Nephron (organoid): Measurements from ENCODE around the gene FNIP1.

ENCODE experiments used
- H3K27ac Mint-ChIP-seq, 3 experiments: 2 replicates each; pipeline ENCODE4 v1.8.0; 2020; ENCODE audit warnings: mixed read lengths in 3 of 3, mild to moderate bottlenecking in 2 of 3, moderate library complexity in 1 of 3
- H3K27me3 Mint-ChIP-seq: 2 replicates; pipeline ENCODE4 v1.8.0; 2021; ENCODE audit warnings: low read depth, mild to moderate bottlenecking, moderate library complexity, mixed read lengths
- H3K36me3 Mint-ChIP-seq: 2 replicates; pipeline ENCODE4 v1.8.0; 2020; ENCODE audit warnings: low read depth, mixed read lengths
- H3K4me1 Mint-ChIP-seq: 2 replicates; pipeline ENCODE4 v1.8.0; 2020; ENCODE audit warnings: mixed read lengths
- H3K4me3 Mint-ChIP-seq, 3 experiments: 2 replicates each; pipeline ENCODE4 v1.8.0; 2020; ENCODE audit warnings: mild to moderate bottlenecking in 3 of 3, mixed read lengths in 3 of 3, moderate library complexity in 2 of 3
- H3K9me3 Mint-ChIP-seq: 2 replicates; pipeline ENCODE4 v1.8.0; 2020; ENCODE audit warnings: mixed read lengths
- CTCF ChIP-seq, 3 experiments: fragments of 200-600 bp; sonication (generic); IDR thresholded peaks; one replicate each; pipeline ENCODE4 v1.5.0; 2021; ENCODE audit warnings: antibody characterized with exemption in 3 of 3; ENCODE audit not compliant: unreplicated experiment in 3 of 3

The FNIP1 gene

GRCh38 chr5:131659841-131660240 is 137.0 kb downstream of the FNIP1 start:
- Mint-ChIP-seq H3K9me3 (no peaks in the 10 kb centered on the region), H3K4me3 (no peak overlapping the region), H3K4me1 (no peaks in the 10 kb centered on the region), H3K36me3 (peaks cover 59% of the 10 kb centered on the region), H3K27me3 (no peaks in the 10 kb centered on the region), H3K27ac (no peak overlapping the region)
- no peak for TF ChIP-seq CTCF (IDR thresholded peaks at IDR 0.05; ENCODE audit: unreplicated experiment in 3 of 3)

- H3K36me3 Mint-ChIP-seq = peaks cover 62% of the 10 kb centered on the region
- H3K4me1 Mint-ChIP-seq = no peaks in the 10 kb centered on the region
- no peak for TF ChIP-seq CTCF (IDR thresholded peaks at IDR 0.05; ENCODE audit: unreplicated experiment in 3 of 3)
- no peak overlapping the region for H3K27ac Mint-ChIP-seq
- no peaks in the 10 kb centered on the region for H3K27me3 Mint-ChIP-seq
- H3K4me3 Mint-ChIP-seq = no peak overlapping the region
- H3K9me3 Mint-ChIP-seq = no peaks in the 10 kb centered on the region
These were observed 137.5 kb downstream of the FNIP1 start for GRCh38 chr5:131659290-131659689.

GRCh38 chr5:131654776-131655175 is 142.0 kb downstream of the FNIP1 start:
- no peak overlapping the region for H3K27ac Mint-ChIP-seq
- H3K27me3 Mint-ChIP-seq = no peaks in the 10 kb centered on the region
- no peaks in the 10 kb centered on the region for H3K9me3 Mint-ChIP-seq
- peaks cover 62% of the 10 kb centered on the region for H3K36me3 Mint-ChIP-seq
- no peaks in the 10 kb centered on the region for H3K4me1 Mint-ChIP-seq
- H3K4me3 Mint-ChIP-seq = no peak overlapping the region
- TF ChIP-seq CTCF (IDR thresholded peaks at IDR 0.05; ENCODE audit: unreplicated experiment in 3 of 3) = no peak

GRCh38 chr5:131654309-131654708 is 142.5 kb downstream of the FNIP1 start:
- Mint-ChIP-seq H3K36me3 (peaks cover 61% of the 10 kb centered on the region), H3K9me3 (no peaks in the 10 kb centered on the region), H3K27ac (no peak overlapping the region), H3K4me1 (no peaks in the 10 kb centered on the region), H3K4me3 (no peak overlapping the region), H3K27me3 (no peaks in the 10 kb centered on the region)
- TF ChIP-seq CTCF (IDR thresholded peaks at IDR 0.05; ENCODE audit: unreplicated experiment in 3 of 3) = no peak

- H3K4me1 Mint-ChIP-seq = no peaks in the 10 kb centered on the region
- H3K27ac Mint-ChIP-seq = no peak overlapping the region
- no peak for TF ChIP-seq CTCF (IDR thresholded peaks at IDR 0.05; ENCODE audit: unreplicated experiment in 3 of 3)
- H3K36me3 Mint-ChIP-seq = peaks cover 55% of the 10 kb centered on the region
- H3K4me3 Mint-ChIP-seq = no peak overlapping the region
- H3K9me3 Mint-ChIP-seq = no peaks in the 10 kb centered on the region
- H3K27me3 Mint-ChIP-seq = no peaks in the 10 kb centered on the region
These were observed 147.7 kb downstream of the FNIP1 start for GRCh38 chr5:131649161-131649560.

GRCh38 chr5:131647048-131647769 is 149.6 kb downstream of the FNIP1 start:
- Mint-ChIP-seq H3K4me3 (no peak overlapping the region), H3K27me3 (no peaks in the 10 kb centered on the region), H3K27ac (no peak overlapping the region), H3K9me3 (no peaks in the 10 kb centered on the region), H3K36me3 (peaks cover 51% of the 10 kb centered on the region), H3K4me1 (no peaks in the 10 kb centered on the region)
- TF ChIP-seq CTCF (IDR thresholded peaks at IDR 0.05; ENCODE audit: unreplicated experiment in 3 of 3) = no peak
